Endothelial cell of umbilical vein (primary cell): ENCODE measurements around the gene RBM20.

Experiments used
- CTCF ChIP-seq, 2 donors: IDR thresholded peaks; 1 replicate in 1 of 2; 2 replicates in 1 of 2; pipeline ENCODE4 v1.5.1; 2011; ENCODE audit warnings: low read length in 2 of 2, mild to moderate bottlenecking in 2 of 2, moderate library complexity in 2 of 2, control low read depth in 1 of 2, inconsistent platforms in 1 of 2, low read depth in 1 of 2; ENCODE audit not compliant: insufficient read depth in 1 of 2; ENCODE audit errors: extremely low read depth in 1 of 2
- EZH2 ChIP-seq: IDR thresholded peaks from 2 replicates; pipeline ENCODE4 v1.6.1; 2012; ENCODE audit warnings: borderline replicate concordance, low read depth, mild to moderate bottlenecking, moderate library complexity, low read length, inconsistent platforms; ENCODE audit not compliant: severe bottlenecking
- FOS ChIP-seq: IDR thresholded peaks from 2 replicates; pipeline ENCODE4 v1.6.1; 2011; ENCODE audit warnings: mild to moderate bottlenecking, low read length, moderate library complexity, borderline replicate concordance; ENCODE audit not compliant: insufficient read depth
- POLR2AphosphoS5 ChIP-seq: IDR thresholded peaks from 2 replicates; pipeline ENCODE4 v1.6.1; 2012; ENCODE audit warnings: low read depth, mild to moderate bottlenecking, control low read depth, low read length, moderate library complexity; ENCODE audit not compliant: insufficient read depth

GRCh38 chr10:110867807-110868465, 223.8 kb downstream of the RBM20 start:
- TF ChIP-seq CTCF (IDR thresholded peaks at IDR 0.05; ENCODE audit: extremely low read depth in 1 of 2, insufficient read depth in 1 of 2, low read depth in 1 of 2, low read length in 2 of 2) (no peak), FOS (no peak), EZH2 (no peak), POLR2AphosphoS5 (no peak)
